ENCODE results near the gene CCDC81.
"Not testable (repeated sequence)": the region's sequence is repeated elsewhere in the genome, so short reads cannot be mapped to it uniquely, and the experiment has no call there.

CCDC81 gene

GRCh38 chr11:86383041-86383955, 8.6 kb downstream of the CCDC81 start:
- no peak for DNase-seq (ENCODE audit: low read depth, low spot score)

GRCh38 chr11:86386283-86386682, 11.6 kb downstream of the CCDC81 start:
- H3K4me3 ChIP-seq (ENCODE audit: low read length), result no peak overlapping the region
- no peak for DNase-seq (ENCODE audit: low read depth, low spot score)

More at GRCh38 chr11:86383041-86383955, 8.6 kb downstream of the CCDC81 start:
- no peak overlapping the region for H3K4me3 ChIP-seq (ENCODE audit: low read length)

- H3K4me3 ChIP-seq (ENCODE audit: low read length), result no peak overlapping the region
- DNase-seq (ENCODE audit: low read depth, low spot score), result no peak
These were observed 12.1 kb downstream of the CCDC81 start for GRCh38 chr11:86386746-86387145.

GRCh38 chr11:86388198-86388597, 13.5 kb downstream of the CCDC81 start:
- H3K4me3 ChIP-seq (ENCODE audit: low read length), result no peak overlapping the region
- no peak for DNase-seq (ENCODE audit: low read depth, low spot score)

- H3K4me3 ChIP-seq (ENCODE audit: low read length), result no peak overlapping the region
- no peak for DNase-seq (ENCODE audit: low read depth, low spot score)
These were observed 15.8 kb downstream of the CCDC81 start for GRCh38 chr11:86390487-86390886.

GRCh38 chr11:86395061-86395551, 20.4 kb downstream of the CCDC81 start:
- DNase-seq (ENCODE audit: low read depth, low spot score), result no peak
- H3K4me3 ChIP-seq (ENCODE audit: low read length), result no peak overlapping the region

GRCh38 chr11:86396396-86396795, 21.7 kb downstream of the CCDC81 start:
- no peak for DNase-seq (ENCODE audit: low read depth, low spot score)
- no peak overlapping the region for H3K4me3 ChIP-seq (ENCODE audit: low read length)

- no peak overlapping the region for H3K4me3 ChIP-seq (ENCODE audit: low read length)
- DNase-seq (ENCODE audit: low read depth, low spot score), result no peak
These were observed 22.7 kb downstream of the CCDC81 start for GRCh38 chr11:86397351-86397750.

- peak; percentile 39 for DNase-seq (ENCODE audit: low read depth, low spot score)
- H3K4me3 ChIP-seq (ENCODE audit: low read length), result no peak overlapping the region
These were observed 23.4 kb downstream of the CCDC81 start for GRCh38 chr11:86398106-86398505.

GRCh38 chr11:86403458-86403857, 28.8 kb downstream of the CCDC81 start:
- no peak overlapping the region for H3K4me3 ChIP-seq (ENCODE audit: low read length)
- DNase-seq (ENCODE audit: low read depth, low spot score), result no peak

- no peak overlapping the region for H3K4me3 ChIP-seq (ENCODE audit: low read length)
- DNase-seq (ENCODE audit: low read depth, low spot score), result no peak
These were observed 34.2 kb downstream of the CCDC81 start for GRCh38 chr11:86408845-86409244.

GRCh38 chr11:86414032-86414431, 39.3 kb downstream of the CCDC81 start:
- no peak for DNase-seq (ENCODE audit: low read depth, low spot score)
- H3K4me3 ChIP-seq (ENCODE audit: low read length), result no peak overlapping the region

GRCh38 chr11:86415026-86415425, 40.3 kb downstream of the CCDC81 start:
- no peak overlapping the region for H3K4me3 ChIP-seq (ENCODE audit: low read length)
- no peak for DNase-seq (ENCODE audit: low read depth, low spot score)

GRCh38 chr11:86416494-86416893, 41.8 kb downstream of the CCDC81 start:
- no peak for DNase-seq (ENCODE audit: low read depth, low spot score)
- no peak overlapping the region for H3K4me3 ChIP-seq (ENCODE audit: low read length)

GRCh38 chr11:86416951-86417350, 42.3 kb downstream of the CCDC81 start:
- H3K4me3 ChIP-seq (ENCODE audit: low read length); DNase-seq (ENCODE audit: low read depth, low spot score): not testable (repeated sequence)

GRCh38 chr11:86418106-86418505, 43.4 kb downstream of the CCDC81 start:
- no peak overlapping the region for H3K4me3 ChIP-seq (ENCODE audit: low read length)
- no peak for DNase-seq (ENCODE audit: low read depth, low spot score)

- no peak overlapping the region for H3K4me3 ChIP-seq (ENCODE audit: low read length)
- DNase-seq (ENCODE audit: low read depth, low spot score), result no peak
These were observed 43.8 kb downstream of the CCDC81 start for GRCh38 chr11:86418513-86418912.

- no peak for DNase-seq (ENCODE audit: low read depth, low spot score)
- no peak overlapping the region for H3K4me3 ChIP-seq (ENCODE audit: low read length)
These were observed 44.2 kb downstream of the CCDC81 start for GRCh38 chr11:86418917-86419316.

GRCh38 chr11:86421946-86422345, 47.3 kb downstream of the CCDC81 start:
- DNase-seq (ENCODE audit: low read depth, low spot score), result no peak
- H3K4me3 ChIP-seq (ENCODE audit: low read length), result no peak overlapping the region

- H3K4me3 ChIP-seq (ENCODE audit: low read length), result no peak overlapping the region
- no peak for DNase-seq (ENCODE audit: low read depth, low spot score)
These were observed 47.7 kb downstream of the CCDC81 start for GRCh38 chr11:86422371-86422770.

GRCh38 chr11:86423488-86423887, 48.8 kb downstream of the CCDC81 start:
- not testable (repeated sequence) for H3K4me3 ChIP-seq (ENCODE audit: low read length); DNase-seq (ENCODE audit: low read depth, low spot score)

Data from Jurkat, Clone E6-1 (cell line).